DLD1 (cell line): ENCODE data around the gene MRPL28.
"Not testable (repeated sequence)": the region's sequence is repeated elsewhere in the genome, so short reads cannot be mapped to it uniquely, and the experiment has no call there.

Experiments used
- in situ Hi-C: cut with HindIII; loops from 2 replicates; pipeline ENCODE4 v1.10.0; 2017; ENCODE audit warnings: low sequenced_read_pairs

MRPL28 gene

DNA sequence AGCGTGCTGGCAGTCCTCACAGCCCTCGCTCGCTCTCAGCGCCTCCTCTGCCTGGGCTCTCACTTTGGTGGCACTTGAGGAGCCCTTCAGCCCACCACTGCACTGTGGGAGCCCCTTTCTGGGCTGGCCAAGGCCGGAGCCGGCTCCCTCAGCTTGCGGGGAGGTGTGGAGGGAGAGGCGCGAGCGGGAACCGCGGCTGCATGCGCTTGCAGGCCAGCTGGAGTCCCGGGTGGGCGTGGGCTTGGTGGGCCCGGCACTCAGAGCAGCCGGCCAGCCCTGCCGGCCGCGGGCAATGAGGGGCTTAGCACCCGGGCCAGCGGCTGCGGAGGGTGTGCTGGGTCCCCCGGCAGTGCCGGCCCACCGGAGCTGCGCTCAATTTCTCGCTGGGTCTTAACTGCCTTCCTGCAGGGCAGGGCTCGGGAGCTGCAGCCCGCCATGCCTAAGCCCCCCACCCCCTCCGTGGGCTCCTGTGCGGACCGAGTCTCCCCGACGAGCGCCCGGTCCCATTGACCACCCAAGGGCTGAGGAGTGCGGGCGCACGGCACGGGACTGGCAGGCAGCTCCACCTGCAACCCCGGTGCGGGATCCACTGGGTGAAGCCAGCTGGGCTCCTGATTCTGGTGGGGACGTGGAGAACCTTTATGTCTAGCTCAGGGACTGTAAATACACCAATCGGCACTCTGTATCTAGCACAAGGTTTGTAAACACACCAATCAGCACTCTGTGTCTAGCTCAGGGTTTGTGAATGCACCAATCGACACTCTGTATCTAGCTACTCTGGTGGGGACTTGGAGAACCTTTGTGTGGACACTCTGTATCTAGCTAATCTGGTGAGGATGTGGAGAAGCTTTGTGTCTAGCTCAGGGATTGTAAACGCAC lies 29.0 kb downstream of the MRPL28 start:
- in situ Hi-C loops = not testable (repeated sequence)

DNA sequence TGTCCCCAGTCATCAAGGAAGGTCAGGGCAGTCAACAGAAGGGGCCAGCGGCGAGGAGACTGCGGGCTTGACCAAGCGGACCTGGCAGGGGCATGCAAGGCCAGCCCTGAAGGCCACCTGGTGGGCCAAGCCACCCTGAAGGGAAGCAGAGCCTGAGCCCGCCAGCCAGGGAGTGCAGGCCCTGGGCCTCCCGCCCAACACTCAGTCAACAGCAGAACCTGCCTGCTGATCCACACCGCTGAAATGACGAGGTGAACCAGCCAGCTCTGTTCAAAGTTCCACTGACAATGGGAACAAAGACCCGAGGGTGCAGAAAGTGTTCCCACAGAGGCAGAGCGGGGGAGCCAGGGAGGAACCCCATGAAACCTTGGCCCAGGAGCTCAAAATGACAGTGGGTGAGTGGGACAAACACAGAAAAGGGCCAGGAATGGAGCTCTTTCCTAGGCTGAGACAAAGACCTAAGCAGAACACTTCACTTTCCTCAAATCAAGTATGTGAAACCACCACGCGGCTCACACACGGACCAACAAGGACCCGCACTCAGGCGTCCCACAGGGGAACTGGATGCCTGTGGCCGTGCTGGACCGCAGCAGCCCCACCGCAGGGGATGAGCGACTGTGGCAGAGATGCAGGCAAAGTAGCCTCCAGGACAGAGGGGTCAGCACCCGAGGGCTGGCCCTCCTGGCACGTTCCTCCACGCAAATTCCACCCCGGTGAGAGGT lies 29.8 kb downstream of the MRPL28 start:
- in situ Hi-C loops = no loop called here

DNA sequence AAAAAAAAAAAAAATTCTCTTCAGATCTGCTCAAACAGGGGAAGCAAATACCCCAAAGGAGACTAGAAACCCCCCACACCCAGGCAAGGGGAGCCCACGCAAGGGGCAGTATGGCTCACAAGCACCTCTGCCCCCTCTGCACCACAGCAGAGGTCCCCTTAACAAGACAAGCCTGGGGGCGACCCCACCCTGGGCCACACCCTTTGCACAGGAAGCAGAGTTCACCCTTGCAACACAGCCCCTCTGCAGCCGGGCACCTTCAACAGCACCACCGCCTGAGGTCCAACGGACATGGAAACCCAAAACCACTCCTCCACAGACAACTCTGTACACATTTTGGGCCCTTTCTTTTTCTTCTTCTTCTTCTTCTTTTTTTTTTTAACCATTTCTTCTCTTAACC lies 30.7 kb downstream of the MRPL28 start:
- in situ Hi-C loops = no loop called here

DNA sequence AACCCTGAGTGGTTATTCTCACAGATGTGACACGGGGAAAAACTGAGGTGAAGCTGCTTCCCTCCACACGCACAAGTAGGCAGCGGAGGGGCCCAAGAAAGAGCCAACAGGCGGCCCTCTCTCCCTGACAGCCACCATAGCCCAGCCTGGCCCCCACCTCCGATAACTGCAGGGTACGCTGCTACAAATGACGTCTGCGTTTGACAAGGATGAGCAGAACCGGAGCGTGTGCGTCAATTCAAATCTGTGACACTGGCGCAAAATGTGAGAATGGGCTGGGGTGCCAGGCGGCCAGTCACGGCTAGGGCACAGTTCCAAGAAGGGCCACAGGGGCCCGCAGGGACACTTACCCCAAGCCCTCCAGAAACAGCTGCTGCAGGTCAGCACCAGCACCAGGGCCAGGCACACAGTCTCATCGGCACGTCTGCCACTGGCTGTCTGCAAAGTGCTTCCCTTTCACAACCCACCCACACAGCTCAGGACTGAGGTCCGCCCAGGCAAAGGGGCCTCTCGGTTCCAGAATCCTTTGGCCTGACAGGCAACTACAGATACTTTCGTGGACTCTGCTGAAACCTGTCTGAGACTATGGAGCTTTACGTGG lies 32.3 kb downstream of the MRPL28 start:
- in situ Hi-C loops = no loop called here

DNA sequence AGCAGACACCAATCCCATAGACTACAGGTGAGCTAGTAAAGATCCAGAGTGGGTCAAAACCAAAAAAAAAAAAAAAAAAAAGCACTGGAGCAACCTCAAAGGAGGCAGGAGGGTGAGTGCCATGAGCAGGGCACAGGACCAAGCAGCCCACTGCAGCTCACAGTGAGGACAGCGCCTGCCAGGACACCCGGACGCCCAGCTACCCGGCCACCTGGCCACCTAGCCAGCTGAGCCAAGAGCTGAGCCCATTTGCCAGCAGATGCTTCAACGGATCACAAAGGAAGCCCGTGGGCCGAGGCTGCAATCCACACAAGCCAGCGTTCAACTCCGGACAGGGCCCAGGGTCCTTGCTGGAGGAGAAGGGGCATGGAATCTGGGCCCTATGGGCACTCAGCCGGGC lies 32.9 kb downstream of the MRPL28 start:
- in situ Hi-C loops = no loop called here

GRCh38 chr16:336269-336668 lies 34.1 kb downstream of the MRPL28 start:
- in situ Hi-C loops = no loop called here

GRCh38 chr16:334861-335632 lies 35.3 kb downstream of the MRPL28 start:
- in situ Hi-C loops = not testable (repeated sequence)

DNA sequence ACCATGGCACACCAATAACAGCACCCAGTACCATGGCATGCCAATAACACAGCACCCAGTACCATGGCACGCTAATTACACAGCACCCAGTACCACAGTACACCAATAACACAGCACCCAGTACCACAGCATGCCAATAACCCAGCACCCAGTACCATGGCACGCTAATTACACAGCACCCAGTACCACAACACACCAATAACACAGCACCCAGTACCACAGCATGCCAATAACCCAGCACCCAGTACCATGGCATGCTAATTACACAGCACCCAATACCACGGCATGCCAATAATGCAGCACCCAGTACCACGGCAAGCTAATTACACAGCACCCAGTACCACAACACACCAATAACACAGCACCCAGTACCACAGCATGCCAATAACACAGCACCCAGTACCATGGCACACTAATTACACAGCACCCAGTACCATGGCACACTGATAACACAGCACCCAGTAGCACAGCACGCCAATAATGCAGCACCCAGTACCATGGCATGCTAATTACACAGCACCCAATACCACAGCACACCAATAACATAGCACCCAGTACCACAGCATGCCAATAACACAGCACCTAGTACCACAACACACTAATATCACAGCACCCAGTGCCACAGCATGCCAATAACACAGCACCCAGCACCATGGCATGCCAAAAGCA lies 36.0 kb downstream of the MRPL28 start:
- in situ Hi-C loops = not testable (repeated sequence)

DNA sequence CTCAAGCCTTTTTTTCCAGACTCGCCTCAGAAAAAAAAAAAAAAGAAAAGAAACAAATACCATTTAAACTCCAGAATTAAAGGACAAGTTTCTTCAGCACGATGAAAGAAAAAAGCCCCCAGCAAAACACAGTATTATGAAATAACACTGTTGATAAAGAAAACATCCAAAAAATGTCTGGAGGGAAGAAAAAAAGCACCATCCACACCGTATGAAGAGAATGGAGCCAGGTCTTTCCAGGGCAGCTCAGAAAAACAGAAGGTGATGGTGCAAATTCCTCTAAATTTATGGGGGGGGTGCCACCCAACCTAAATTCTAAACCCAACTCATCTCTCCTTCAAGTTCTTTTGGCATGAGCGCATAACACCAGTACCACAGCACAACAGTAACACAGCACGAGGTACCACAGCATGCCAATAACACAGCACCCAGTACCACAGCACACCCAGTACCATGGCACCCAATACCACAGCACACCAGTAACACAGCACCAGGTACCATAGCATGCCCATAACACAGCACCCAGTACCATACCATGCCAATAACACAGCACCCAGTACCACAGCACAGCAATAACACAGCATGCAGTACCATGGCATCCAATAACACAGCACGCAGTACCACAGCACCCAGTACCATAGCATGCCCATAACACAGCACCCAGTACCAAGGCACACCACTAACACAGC lies 36.8 kb downstream of the MRPL28 start:
- in situ Hi-C loops = no loop called here

DNA sequence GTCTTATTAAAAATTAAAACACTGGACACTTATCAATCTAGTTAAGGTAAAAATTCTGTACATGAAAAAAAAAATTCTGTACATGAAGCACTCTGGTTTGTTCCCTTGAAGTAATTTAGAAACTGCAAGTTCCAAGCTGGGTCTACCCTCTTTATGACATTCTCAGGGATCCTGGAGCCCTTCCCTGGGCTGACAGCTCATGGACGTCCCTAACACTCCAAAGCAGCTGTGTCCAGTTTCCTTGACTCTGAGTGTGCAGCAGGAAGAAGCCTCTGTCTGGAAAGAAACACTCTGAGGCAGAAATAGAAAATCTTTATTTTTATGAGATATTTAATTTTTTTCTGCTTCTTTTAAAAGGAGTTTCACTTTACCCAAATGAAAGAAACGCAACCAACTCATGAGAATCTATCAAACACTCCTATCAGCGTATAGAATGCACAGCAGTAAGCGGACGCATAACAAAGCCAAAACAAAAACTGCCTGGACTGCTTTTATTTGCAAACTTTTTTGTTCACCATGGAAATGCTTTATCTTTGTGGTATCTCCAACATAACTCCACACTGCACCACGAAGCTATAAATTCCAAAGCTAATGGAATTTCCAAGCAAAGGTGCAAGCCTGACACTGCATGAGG lies 39.0 kb downstream of the MRPL28 start:
- in situ Hi-C loops = not testable (repeated sequence)

DNA sequence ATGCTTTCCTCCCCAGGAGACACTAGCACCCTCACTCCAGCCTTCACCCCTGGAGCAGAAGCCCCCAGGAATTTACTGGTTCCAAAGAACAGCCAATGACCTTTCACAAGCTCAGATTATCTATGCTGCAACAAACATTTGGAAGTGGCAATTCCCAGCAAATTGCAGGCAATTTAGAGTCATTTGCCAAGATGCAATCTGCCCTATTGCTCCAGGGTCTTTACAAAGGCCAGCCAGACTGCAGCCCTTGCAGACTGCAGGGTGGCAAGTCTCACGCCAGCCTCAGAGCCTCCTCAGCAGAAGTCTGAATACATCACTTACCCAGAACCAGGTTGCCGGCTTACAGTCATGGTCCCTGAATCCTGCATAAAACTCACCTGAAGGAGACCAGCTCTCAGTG lies 39.6 kb downstream of the MRPL28 start:
- in situ Hi-C loops = no loop called here

DNA sequence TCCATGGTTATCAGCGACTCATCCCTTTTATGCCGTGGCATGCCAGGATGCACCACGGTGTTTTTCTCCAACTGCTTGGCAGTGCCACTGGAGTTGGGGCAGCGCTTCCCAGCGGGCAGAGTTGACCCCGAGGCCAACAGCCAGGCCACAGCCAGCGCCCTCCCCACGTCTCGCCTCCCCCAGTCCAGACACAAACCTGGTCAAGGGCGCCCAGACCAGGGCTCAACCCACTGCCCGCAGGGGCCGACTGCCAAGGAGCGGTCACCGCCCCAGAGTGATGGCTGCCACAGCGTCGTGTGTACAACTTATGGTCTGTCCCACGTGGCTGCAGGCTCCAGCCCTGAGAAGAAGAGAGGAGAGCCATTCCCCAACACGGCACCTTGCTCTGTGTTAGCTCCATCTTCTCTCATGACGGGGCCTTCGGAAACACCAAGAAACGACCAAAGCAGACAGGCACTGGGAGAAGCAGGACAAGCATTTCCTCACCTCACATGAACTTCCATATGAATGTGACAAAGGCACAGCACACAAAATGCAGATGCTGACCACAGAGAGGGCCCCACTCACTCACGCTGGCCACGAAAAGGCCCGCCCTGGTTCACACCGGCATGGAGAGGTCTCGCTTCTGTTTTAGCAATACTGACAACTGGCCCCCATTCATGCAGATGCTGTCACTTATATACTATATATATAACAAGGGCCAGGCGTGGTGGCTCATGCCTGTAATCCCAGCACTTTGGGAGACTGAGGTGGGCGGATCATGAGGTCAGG lies 44.8 kb downstream of the MRPL28 start:
- in situ Hi-C loops = no loop called here

DNA sequence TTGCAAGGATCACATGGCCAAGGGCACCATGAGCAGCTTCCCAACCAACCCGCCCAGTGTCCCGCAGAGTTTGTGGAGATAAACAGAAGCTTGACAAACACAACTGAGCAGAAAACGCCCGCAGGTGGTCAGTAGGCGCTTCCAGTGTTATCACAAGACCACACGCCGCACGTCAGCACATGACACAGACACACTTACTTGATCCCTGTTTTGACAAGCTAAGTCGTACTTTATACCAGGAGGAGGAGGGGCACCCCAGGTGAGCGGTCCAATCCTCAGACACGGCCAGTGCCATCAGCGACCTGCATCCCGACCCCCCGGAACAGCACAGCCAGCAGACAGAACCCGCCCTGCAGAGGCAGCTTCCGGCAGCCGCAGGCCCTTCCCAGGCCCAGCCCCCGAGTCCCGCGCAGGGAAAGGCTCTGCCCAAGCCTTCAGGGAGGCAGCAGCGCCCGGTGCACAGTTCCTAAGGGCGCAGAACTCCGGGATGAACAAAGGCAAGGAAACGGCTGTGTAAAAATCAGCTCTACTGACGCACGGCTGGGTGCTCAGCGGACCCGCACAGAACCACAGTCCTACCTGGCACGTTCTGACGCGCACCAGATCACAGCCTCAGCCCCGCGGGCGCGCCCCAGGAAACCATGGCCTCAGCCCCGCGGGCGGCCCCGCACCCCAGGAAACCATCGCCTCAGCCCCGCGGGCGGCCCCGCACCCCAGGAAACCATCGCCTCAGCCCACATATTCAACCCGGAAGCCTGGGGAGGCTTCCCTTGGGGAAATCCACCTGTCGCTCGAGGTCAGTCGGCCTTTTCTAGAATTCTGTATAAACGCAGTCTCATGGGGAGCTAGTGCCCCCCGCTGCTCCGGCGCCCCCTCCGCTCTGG lies 45.6 kb downstream of the MRPL28 start:
- in situ Hi-C loops = no loop called here

- in situ Hi-C loops = no loop called here
Observed at GRCh38 chr16:324201-324450, 46.2 kb downstream of the MRPL28 start.

DNA sequence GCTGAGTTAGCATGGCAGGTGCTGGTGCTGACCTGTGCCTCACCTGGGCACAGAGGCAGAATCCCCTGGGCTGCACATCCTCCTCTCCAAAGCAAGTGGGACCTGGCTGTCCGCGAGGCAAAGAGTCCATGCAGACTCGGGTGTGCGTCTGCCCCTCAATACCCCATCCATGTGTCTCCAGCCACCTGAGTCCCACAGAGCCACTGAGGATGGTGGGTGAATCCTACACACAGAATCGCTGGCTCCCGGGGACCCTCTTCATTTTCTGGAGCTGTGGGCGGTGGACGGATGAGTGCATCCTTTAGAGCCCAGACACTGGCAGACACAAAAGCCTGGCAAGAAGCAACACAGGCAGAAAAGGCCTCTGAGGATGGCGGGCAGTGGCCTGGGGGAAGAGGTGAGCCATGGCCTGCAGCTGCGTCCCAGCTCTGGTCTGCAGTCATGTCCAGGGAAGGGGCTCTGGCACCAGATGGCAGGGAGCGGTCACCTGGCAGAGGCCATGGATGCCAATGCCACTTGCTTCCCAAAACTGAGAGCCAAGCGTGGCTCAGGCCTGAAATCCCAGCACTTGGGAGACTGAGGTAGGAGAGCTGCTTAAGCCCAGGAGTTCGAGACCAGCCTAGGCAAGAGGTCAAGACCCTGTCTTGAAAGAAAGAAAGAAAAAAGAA lies 47.7 kb downstream of the MRPL28 start:
- in situ Hi-C loops = no loop called here

DNA sequence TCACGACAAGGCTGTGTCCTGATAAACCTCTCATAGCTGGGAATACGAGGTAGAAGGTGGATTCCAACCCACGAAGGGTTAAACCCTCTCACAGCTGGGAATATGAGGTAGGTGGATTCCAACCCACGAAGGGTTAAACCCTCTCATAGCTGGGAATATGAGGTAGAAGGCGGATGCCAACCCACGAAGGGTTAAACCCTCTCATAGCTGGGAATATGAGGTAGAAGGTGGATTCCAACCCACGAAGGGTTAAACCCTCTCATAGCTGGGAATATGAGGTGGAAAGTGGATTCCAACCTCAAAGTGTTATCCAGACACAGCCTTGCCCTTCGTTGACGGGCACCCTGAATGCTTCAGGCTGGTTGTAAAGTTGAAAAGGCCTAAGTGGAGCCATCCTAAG lies 48.8 kb downstream of the MRPL28 start:
- in situ Hi-C loops = no loop called here

DNA sequence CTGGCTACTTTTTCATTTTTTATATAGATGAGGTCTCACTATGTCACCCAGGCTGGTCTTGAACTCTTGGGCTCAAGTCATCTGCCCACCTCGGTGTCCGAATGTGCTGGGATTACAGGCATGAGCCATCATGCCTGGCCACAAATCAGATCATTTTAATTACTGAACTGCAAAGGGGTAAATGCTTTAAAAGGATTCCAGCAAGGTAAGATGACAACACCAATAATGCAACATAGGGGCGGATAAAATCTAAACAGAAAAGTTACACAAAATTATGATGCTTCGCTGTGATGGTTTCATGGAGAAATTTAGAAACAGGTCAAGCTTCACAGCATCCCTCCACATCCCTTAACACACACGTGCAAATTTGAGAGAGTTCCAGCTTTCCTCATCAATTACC lies 50.1 kb downstream of the MRPL28 start:
- in situ Hi-C loops = no loop called here

DNA sequence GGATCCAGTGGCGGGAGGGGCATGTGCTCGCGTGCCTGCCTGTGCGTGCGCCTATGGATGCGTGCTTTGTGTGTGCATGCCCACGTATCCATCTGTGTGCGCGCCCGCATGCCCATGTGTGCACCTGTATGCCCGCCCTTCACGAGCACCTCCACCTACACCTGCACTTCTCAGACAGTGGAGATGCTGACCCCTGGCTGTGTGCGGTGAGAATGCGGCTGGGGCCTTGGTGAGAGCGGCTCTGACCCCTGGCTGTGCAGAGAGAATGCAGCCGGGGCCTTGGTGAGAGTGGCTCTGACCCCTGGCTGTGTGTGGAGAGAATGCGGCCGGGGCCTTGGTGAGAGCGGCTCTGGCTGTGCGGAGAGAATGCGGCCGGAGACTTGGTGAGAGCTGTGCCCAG lies 51.7 kb downstream of the MRPL28 start:
- in situ Hi-C loops = no loop called here
